ENCODE data around the gene ITGAE. TPM values are rescaled to one million over a fixed set of nuclear protein-coding genes. Genes with fewer than 3 reads are reported as not detected.
A peak's percentile ranks its signal among the peaks of the same experiment; 100 is the strongest.
"Not testable (repeated sequence)": the region's sequence is repeated elsewhere in the genome, so short reads cannot be mapped to it uniquely, and the experiment has no call there.

ITGAE gene
- total RNA-seq, 1 donor from 2014 or later, result 24.5 TPM

- peak within 1 kb of the TSS; percentile 90 for H3K27ac Mint-ChIP-seq (ENCODE audit: unreplicated experiment)
- H3K36me3 Mint-ChIP-seq (ENCODE audit: unreplicated experiment), result peaks cover 12% of the 10 kb centered on the region
- DNase-seq (ENCODE audit: extremely low spot score, unreplicated experiment), result peak; percentile 98
- no peaks in the 10 kb centered on the region for H3K9me3 Mint-ChIP-seq (ENCODE audit: unreplicated experiment)
- peak within 1 kb of the TSS; percentile 92 for H3K4me3 Mint-ChIP-seq (ENCODE audit: unreplicated experiment)
- TF ChIP-seq CTCF (IDR thresholded peaks at IDR 0.05), result peak; percentile 94
- peaks cover 5% of the 10 kb centered on the region for H3K27me3 Mint-ChIP-seq (ENCODE audit: unreplicated experiment)
- peaks cover 21% of the 10 kb centered on the region for H3K4me1 Mint-ChIP-seq (ENCODE audit: unreplicated experiment)
Observed at GRCh38 chr17:3845621-3846436, 44.8 kb upstream of the ITGAE start, which contains the start of gene NCBP3. Gene NCBP3 (minus strand): TSS chr17:3846246. CDS start chr17:3846223, 23 bp downstream.

GRCh38 chr17:3845291-3845620 lies 44.3 kb upstream of the ITGAE start:
- H3K27ac Mint-ChIP-seq (ENCODE audit: unreplicated experiment), result peak overlapping the region; percentile 90
- peaks cover 21% of the 10 kb centered on the region for H3K4me1 Mint-ChIP-seq (ENCODE audit: unreplicated experiment)
- peaks cover 17% of the 10 kb centered on the region for H3K36me3 Mint-ChIP-seq (ENCODE audit: unreplicated experiment)
- no peak for TF ChIP-seq CTCF (IDR thresholded peaks at IDR 0.05)
- peak overlapping the region; percentile 92 for H3K4me3 Mint-ChIP-seq (ENCODE audit: unreplicated experiment)
- DNase-seq (ENCODE audit: extremely low spot score, unreplicated experiment), result no peak
- peaks cover 2% of the 10 kb centered on the region for H3K27me3 Mint-ChIP-seq (ENCODE audit: unreplicated experiment)
- H3K9me3 Mint-ChIP-seq (ENCODE audit: unreplicated experiment), result no peaks in the 10 kb centered on the region

- not testable (repeated sequence) for DNase-seq (ENCODE audit: extremely low spot score, unreplicated experiment); H3K27me3 Mint-ChIP-seq (ENCODE audit: unreplicated experiment); H3K9me3 Mint-ChIP-seq (ENCODE audit: unreplicated experiment)
- H3K36me3 Mint-ChIP-seq (ENCODE audit: unreplicated experiment), result peaks cover 23% of the 10 kb centered on the region
- peaks cover 21% of the 10 kb centered on the region for H3K4me1 Mint-ChIP-seq (ENCODE audit: unreplicated experiment)
- peak overlapping the region; percentile 92 for H3K4me3 Mint-ChIP-seq (ENCODE audit: unreplicated experiment)
- H3K27ac Mint-ChIP-seq (ENCODE audit: unreplicated experiment), result peak overlapping the region; percentile 90
Observed at GRCh38 chr17:3844556-3844955, 43.6 kb upstream of the ITGAE start.

- H3K4me3 Mint-ChIP-seq (ENCODE audit: unreplicated experiment), result peak overlapping the region; percentile 92
- H3K4me1 Mint-ChIP-seq (ENCODE audit: unreplicated experiment), result peaks cover 21% of the 10 kb centered on the region
- peak; percentile 63 for TF ChIP-seq CTCF (IDR thresholded peaks at IDR 0.05)
- no peak overlapping the region for H3K27ac Mint-ChIP-seq (ENCODE audit: unreplicated experiment)
- H3K27me3 Mint-ChIP-seq (ENCODE audit: unreplicated experiment), result peaks cover 2% of the 10 kb centered on the region
- peaks cover 24% of the 10 kb centered on the region for H3K36me3 Mint-ChIP-seq (ENCODE audit: unreplicated experiment)
- DNase-seq (ENCODE audit: extremely low spot score, unreplicated experiment), result no peak
- no peaks in the 10 kb centered on the region for H3K9me3 Mint-ChIP-seq (ENCODE audit: unreplicated experiment)
Observed at GRCh38 chr17:3843935-3844516, 43.0 kb upstream of the ITGAE start.

- no peak overlapping the region for H3K4me3 Mint-ChIP-seq (ENCODE audit: unreplicated experiment)
- H3K27ac Mint-ChIP-seq (ENCODE audit: unreplicated experiment), result no peak overlapping the region
- no peak for TF ChIP-seq CTCF (IDR thresholded peaks at IDR 0.05)
- no peaks in the 10 kb centered on the region for H3K9me3 Mint-ChIP-seq (ENCODE audit: unreplicated experiment)
- no peaks in the 10 kb centered on the region for H3K4me1 Mint-ChIP-seq (ENCODE audit: unreplicated experiment)
- no peak for DNase-seq (ENCODE audit: extremely low spot score, unreplicated experiment)
- H3K27me3 Mint-ChIP-seq (ENCODE audit: unreplicated experiment), result no peaks in the 10 kb centered on the region
- peaks cover 43% of the 10 kb centered on the region for H3K36me3 Mint-ChIP-seq (ENCODE audit: unreplicated experiment)
Observed at GRCh38 chr17:3838206-3838605, 37.2 kb upstream of the ITGAE start.

Data from osteocyte (in vitro differentiated cells).